ENCODE results near the gene RAB11B.
"Not testable (repeated sequence)": the region's sequence is repeated elsewhere in the genome, so short reads cannot be mapped to it uniquely, and the experiment has no call there.

- not testable (repeated sequence) for TF ChIP-seq EZH2 (IDR thresholded peaks at IDR 0.05; ENCODE audit: insufficient read depth, poor library complexity, severe bottlenecking); EZH2phosphoT487 (IDR thresholded peaks at IDR 0.05; ENCODE audit: insufficient read depth, low read depth)
Measured at GRCh38 chr19:8352845-8353244, 37.3 kb upstream of the RAB11B start.

Data from GM23248 (cell line).